WERI-Rb-1 (cell line): Measurements from ENCODE around the gene GATA5.

Experiments used
- DNase-seq: peaks from one replicate; pipeline ENCODE4 v3.0.0-alpha.2; 2020
- H3K27ac ChIP-seq: fragments of 250-450 bp; sonication (Bioruptor Pico); 2 replicates; pipeline ENCODE4 v1.5.1; 2020; ENCODE audit warnings: mild to moderate bottlenecking, moderate library complexity
- H3K27me3 ChIP-seq: fragments of 250-450 bp; sonication (Bioruptor Pico); 2 replicates; pipeline ENCODE4 v1.5.1; 2021; ENCODE audit warnings: mild to moderate bottlenecking, low read depth, moderate library complexity; ENCODE audit not compliant: insufficient read depth, severe bottlenecking
- H3K36me3 ChIP-seq: fragments of 250-450 bp; sonication (Bioruptor Pico); 2 replicates; pipeline ENCODE4 v1.5.1; 2020; ENCODE audit warnings: mild to moderate bottlenecking, moderate library complexity
- H3K4me3 ChIP-seq: 2 replicates; pipeline ENCODE4 v1.5.1; 2011; ENCODE audit warnings: low read depth, mild to moderate bottlenecking, control low read depth, low read length
- H3K9me3 ChIP-seq: fragments of 250-450 bp; sonication (Bioruptor Pico); 2 replicates; pipeline ENCODE4 v1.5.1; 2021; ENCODE audit warnings: mild to moderate bottlenecking, moderate library complexity; ENCODE audit not compliant: severe bottlenecking
- CTCF ChIP-seq: IDR thresholded peaks from 2 replicates; pipeline ENCODE4 v1.5.1; 2011; ENCODE audit warnings: low read depth, mild to moderate bottlenecking, control low read depth, inconsistent platforms, low read length

GATA5 gene

GRCh38 chr20:62519826-62520225 is 44.0 kb upstream of the GATA5 start:
- no peaks in the 10 kb centered on the region for H3K36me3 ChIP-seq
- TF ChIP-seq CTCF: no peak
- H3K27me3 ChIP-seq: no peaks in the 10 kb centered on the region
- no peak for DNase-seq
- H3K4me3 ChIP-seq: no peak overlapping the region
- H3K9me3 ChIP-seq: no peaks in the 10 kb centered on the region
- H3K27ac ChIP-seq: no peak overlapping the region

GRCh38 chr20:62518911-62519310 is 43.1 kb upstream of the GATA5 start:
- Histone ChIP-seq H3K9me3 (no peaks in the 10 kb centered on the region), H3K27ac (no peak overlapping the region), H3K4me3 (no peak overlapping the region), H3K36me3 (no peaks in the 10 kb centered on the region), H3K27me3 (no peaks in the 10 kb centered on the region)
- no peak for TF ChIP-seq CTCF
- DNase-seq: no peak

- DNase-seq: no peak
- no peaks in the 10 kb centered on the region for H3K9me3 ChIP-seq
- no peak overlapping the region for H3K4me3 ChIP-seq
- H3K27ac ChIP-seq: no peak overlapping the region
- H3K36me3 ChIP-seq: no peaks in the 10 kb centered on the region
- TF ChIP-seq CTCF: no peak
- no peaks in the 10 kb centered on the region for H3K27me3 ChIP-seq
These were observed 42.3 kb upstream of the GATA5 start for GRCh38 chr20:62517901-62518610.

GRCh38 chr20:62517168-62517567 is 41.4 kb upstream of the GATA5 start:
- H3K27me3 ChIP-seq: no peaks in the 10 kb centered on the region
- no peak for TF ChIP-seq CTCF
- H3K36me3 ChIP-seq: no peaks in the 10 kb centered on the region
- H3K27ac ChIP-seq: no peak overlapping the region
- no peak overlapping the region for H3K4me3 ChIP-seq
- DNase-seq: no peak
- H3K9me3 ChIP-seq: no peaks in the 10 kb centered on the region

- no peaks in the 10 kb centered on the region for H3K9me3 ChIP-seq
- H3K27ac ChIP-seq: no peak overlapping the region
- no peaks in the 10 kb centered on the region for H3K27me3 ChIP-seq
- peak; percentile 67 for DNase-seq
- TF ChIP-seq CTCF: peak; percentile 77
- no peak overlapping the region for H3K4me3 ChIP-seq
- H3K36me3 ChIP-seq: no peaks in the 10 kb centered on the region
These were observed 40.5 kb upstream of the GATA5 start for GRCh38 chr20:62516338-62516737.

GRCh38 chr20:62515826-62516225 is 40.0 kb upstream of the GATA5 start:
- TF ChIP-seq CTCF: no peak
- H3K9me3 ChIP-seq: no peaks in the 10 kb centered on the region
- H3K27me3 ChIP-seq: no peaks in the 10 kb centered on the region
- no peak for DNase-seq
- no peak overlapping the region for H3K4me3 ChIP-seq
- H3K36me3 ChIP-seq: no peaks in the 10 kb centered on the region
- H3K27ac ChIP-seq: no peak overlapping the region
